ENCODE measurements around the gene PREX1.

PREX1 gene

DNA sequence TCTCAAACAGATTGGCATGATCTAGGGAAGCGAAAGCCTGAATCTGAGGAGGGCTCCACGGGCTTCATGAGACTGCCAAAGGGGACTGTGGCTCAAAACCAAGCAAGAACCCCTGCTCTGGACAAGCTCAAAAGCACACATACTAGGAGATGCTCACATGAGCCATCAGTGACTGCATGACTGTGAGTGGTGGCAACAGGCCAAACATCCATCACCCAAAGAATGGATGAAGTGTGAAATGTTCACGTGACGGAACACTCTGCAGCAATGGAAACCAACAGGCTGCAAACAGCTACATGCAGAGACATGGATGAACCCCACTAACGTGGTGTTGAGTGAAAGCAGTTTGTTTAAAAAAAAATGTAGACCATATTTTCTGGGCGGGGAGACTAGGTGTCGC, 136.3 kb downstream of the PREX1 start:
- TF ChIP-seq, protein P1, sequence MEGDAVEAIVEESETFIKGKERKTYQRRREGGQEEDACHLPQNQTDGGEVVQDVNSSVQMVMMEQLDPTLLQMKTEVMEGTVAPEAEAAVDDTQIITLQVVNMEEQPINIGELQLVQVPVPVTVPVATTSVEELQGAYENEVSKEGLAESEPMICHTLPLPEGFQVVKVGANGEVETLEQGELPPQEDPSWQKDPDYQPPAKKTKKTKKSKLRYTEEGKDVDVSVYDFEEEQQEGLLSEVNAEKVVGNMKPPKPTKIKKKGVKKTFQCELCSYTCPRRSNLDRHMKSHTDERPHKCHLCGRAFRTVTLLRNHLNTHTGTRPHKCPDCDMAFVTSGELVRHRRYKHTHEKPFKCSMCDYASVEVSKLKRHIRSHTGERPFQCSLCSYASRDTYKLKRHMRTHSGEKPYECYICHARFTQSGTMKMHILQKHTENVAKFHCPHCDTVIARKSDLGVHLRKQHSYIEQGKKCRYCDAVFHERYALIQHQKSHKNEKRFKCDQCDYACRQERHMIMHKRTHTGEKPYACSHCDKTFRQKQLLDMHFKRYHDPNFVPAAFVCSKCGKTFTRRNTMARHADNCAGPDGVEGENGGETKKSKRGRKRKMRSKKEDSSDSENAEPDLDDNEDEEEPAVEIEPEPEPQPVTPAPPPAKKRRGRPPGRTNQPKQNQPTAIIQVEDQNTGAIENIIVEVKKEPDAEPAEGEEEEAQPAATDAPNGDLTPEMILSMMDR (IDR thresholded peaks at IDR 0.05; ENCODE audit: borderline replicate concordance, insufficient read depth, low read depth, low read length), result no peak

DNA sequence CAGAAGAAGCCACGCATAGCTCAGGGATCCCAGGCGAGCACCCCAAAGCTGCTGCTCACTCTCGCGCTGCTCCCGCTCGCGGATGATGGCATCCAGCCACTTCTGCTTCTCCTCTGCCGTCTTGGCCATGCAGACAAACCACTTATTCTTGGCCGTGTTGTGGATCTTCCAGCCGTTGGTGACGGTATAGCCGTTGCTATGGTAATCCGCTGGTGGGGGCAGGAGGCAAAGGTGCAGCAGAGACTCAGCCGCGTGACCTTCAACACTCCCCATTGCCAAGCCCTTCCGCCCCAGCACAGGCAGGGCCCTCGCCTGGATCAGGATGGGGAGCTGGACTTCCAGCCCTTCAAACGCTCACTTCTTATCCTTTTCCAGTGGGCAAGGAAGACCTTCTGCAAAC, 136.9 kb downstream of the PREX1 start:
- TF ChIP-seq, protein P1 (IDR thresholded peaks at IDR 0.05; ENCODE audit: borderline replicate concordance, insufficient read depth, low read depth, low read length), result no peak
- no peak overlapping the region for H3K4me3 ChIP-seq (ENCODE audit: low read depth, low read length)

More for the DNA sequence above, 136.3 kb downstream of the PREX1 start:
- no peak overlapping the region for H3K4me3 ChIP-seq (ENCODE audit: low read depth, low read length)

DNA sequence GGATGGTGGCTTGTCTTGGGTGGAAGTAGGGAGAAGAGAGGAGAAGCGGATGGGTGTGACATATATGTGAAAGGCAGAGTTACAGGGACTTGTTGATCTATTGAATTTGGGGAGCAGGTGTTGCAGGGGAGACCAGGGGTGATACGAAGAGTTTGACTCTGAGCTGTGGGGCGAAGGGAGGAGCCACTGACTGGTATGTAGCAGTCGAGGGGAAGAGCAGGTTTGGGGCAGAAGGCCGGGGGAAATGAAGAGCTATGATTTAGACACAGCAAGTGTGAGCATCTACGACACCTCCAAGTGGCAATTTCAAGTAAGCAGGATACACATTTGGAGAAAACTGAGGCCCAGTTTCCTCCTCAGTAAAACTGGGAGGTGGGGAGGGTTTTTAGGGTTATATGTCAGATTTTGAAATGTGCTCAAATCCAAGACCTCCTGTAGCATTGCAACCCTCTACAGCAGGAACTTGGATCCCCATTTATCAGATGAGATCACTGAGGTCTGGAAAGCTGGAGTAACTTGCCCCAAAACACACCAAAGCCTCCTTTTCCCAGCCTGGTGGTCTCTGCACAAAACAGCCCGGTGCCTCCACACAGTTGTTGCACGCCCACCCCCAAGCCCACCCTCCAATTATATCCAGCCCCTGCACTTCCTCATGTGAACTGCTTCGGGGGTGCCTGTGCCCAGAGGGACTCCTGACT, 137.8 kb downstream of the PREX1 start:
- no peak overlapping the region for H3K4me3 ChIP-seq (ENCODE audit: low read depth, low read length)
- TF ChIP-seq, protein P1 (IDR thresholded peaks at IDR 0.05; ENCODE audit: borderline replicate concordance, insufficient read depth, low read depth, low read length), result no peak

DNA sequence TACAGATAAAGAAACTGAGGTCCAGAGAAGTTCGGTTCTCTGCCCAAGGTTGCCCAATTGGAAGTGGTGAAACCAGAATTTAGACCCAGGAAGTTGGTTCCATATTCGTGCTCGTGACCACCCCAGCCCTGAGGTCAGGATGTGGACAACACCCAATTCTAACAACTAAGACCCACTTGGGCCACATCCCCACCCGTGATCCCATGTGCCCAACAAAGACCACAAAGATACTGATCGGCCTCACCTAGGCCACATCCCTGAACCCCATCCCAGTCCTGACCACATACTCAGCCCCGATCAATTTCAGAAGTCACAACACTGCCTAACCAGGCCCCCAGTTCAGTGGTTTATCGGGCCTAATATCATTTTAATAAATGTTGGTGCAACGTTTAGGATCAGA, 138.4 kb downstream of the PREX1 start:
- no peak overlapping the region for H3K4me3 ChIP-seq (ENCODE audit: low read depth, low read length)
- TF ChIP-seq, protein P1 (IDR thresholded peaks at IDR 0.05; ENCODE audit: borderline replicate concordance, insufficient read depth, low read depth, low read length), result no peak

DNA sequence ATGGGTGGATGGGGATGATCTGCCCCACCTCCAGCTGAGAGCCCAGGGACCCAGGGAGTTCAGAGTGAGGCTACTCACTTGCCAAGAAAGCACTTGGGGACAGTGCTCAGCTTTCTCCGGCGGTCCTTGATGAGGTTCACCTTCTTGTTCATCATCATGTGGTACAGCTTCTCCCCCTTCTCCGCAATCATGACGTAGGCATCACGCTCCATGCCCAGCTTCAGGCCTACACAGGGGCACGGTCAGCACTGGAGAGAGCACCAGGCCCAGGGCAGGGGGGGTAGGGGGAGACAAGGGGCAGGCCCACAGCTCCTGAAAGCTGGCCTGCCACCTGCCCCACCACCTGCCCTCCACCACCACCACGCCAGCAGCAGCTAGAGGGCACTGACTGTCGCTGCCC, 139.2 kb downstream of the PREX1 start:
- no peak overlapping the region for H3K4me3 ChIP-seq (ENCODE audit: low read depth, low read length)
- TF ChIP-seq, protein P1 (IDR thresholded peaks at IDR 0.05; ENCODE audit: borderline replicate concordance, insufficient read depth, low read depth, low read length), result no peak

DNA sequence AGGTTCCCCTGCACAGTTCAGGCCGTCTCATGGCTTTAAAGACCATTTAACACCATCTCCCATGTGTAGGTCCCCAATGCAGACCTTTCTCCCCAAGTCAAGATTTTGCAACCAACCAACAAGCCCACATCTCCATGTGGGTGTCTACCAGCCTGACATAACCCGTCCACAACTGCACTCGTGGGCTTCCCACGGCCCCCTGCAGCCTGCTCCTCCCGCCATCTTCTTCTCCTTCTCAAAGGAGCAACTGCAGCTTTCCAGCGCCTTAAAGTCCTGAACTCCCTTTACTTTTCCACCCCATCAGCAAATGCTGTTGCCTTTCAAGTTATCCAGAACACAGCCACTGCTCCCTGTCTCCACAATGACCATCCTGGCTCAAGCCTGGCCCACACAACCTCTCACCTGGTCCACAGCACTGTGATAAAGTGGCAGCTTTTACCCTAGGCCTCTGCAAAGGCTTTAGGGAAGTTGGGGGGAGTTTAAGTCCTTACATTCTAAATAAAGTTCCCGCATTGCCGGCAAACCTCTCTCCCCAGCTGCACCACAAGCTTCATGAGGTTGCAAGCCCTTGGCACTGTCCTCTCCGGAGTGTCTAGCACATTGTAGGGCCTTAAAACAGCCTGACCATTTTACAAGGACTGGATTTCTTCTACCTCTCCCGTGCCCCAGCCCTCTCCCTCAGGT, 140.5 kb downstream of the PREX1 start:
- TF ChIP-seq, protein P1 (IDR thresholded peaks at IDR 0.05; ENCODE audit: borderline replicate concordance, insufficient read depth, low read depth, low read length), result no peak
- no peak overlapping the region for H3K4me3 ChIP-seq (ENCODE audit: low read depth, low read length)
